AG09309 (cell line): ENCODE data around the gene USP5.

Source experiments
- DNase-seq: peaks from one replicate; pipeline ENCODE4 v3.0.0-alpha.2; 2010; ENCODE audit warnings: low read depth
- H3K4me3 ChIP-seq: 2 replicates; pipeline ENCODE4 v1.5.1; 2011; ENCODE audit warnings: mild to moderate bottlenecking, low read depth, low read length, moderate library complexity; ENCODE audit not compliant: control insufficient read depth
- TF ChIP-seq, protein P1 (sequence below): IDR thresholded peaks from 2 replicates; pipeline ENCODE4 v1.5.1; 2011; ENCODE audit warnings: mild to moderate bottlenecking, low read depth, low read length, inconsistent platforms; ENCODE audit not compliant: insufficient read depth, control insufficient read depth; ENCODE audit errors: missing control alignments

The USP5 gene

GRCh38 chr12:6853626-6854025 lies 1.7 kb downstream of the USP5 start:
- TF ChIP-seq, protein P1, sequence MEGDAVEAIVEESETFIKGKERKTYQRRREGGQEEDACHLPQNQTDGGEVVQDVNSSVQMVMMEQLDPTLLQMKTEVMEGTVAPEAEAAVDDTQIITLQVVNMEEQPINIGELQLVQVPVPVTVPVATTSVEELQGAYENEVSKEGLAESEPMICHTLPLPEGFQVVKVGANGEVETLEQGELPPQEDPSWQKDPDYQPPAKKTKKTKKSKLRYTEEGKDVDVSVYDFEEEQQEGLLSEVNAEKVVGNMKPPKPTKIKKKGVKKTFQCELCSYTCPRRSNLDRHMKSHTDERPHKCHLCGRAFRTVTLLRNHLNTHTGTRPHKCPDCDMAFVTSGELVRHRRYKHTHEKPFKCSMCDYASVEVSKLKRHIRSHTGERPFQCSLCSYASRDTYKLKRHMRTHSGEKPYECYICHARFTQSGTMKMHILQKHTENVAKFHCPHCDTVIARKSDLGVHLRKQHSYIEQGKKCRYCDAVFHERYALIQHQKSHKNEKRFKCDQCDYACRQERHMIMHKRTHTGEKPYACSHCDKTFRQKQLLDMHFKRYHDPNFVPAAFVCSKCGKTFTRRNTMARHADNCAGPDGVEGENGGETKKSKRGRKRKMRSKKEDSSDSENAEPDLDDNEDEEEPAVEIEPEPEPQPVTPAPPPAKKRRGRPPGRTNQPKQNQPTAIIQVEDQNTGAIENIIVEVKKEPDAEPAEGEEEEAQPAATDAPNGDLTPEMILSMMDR, result no peak
- DNase-seq, result no peak
- no peak overlapping the region; the same call in 1 of the 2 replicates for H3K4me3 ChIP-seq

DNA sequence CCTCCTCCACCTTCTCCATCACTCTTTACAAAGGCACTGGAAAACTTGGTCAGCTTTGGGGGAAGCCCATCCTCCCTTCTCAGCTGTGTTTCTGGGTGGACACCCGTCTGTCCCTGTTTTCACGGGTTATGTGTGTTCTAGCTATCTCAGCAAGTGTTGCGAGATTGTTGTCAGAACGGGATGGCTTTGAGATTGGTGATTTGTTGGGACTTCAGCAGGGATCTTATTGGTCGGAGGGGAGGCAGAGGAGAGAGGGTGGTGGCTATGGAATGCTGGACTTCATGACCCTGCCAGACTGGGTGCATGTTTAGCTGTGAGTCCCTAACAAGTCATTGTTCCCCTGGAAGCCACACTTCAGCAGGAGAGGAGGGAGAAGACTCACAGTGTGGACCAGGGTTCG lies 2.1 kb downstream of the USP5 start:
- DNase-seq, result no peak
- TF ChIP-seq, protein P1, result no peak
- no peak overlapping the region for H3K4me3 ChIP-seq

DNA sequence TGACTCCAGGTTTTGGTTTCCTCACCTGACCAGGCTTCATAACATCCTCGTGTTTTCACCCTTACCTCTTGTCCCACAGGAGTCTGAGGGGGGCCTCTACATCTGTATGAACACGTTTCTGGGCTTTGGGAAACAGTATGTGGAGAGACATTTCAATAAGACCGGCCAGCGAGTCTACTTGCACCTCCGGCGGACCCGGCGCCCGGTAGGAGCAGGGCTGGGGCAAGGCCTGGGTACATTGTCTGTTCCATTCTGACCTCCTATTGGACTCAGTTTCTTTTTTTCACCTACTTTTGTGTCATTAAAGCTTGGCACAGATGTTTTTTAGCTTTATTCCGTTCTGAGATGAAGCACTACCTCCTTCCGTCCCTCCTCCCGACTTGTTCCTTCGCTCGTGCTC lies 3.4 kb downstream of the USP5 start:
- no peak overlapping the region for H3K4me3 ChIP-seq
- TF ChIP-seq, protein P1, result no peak
- DNase-seq, result no peak

DNA sequence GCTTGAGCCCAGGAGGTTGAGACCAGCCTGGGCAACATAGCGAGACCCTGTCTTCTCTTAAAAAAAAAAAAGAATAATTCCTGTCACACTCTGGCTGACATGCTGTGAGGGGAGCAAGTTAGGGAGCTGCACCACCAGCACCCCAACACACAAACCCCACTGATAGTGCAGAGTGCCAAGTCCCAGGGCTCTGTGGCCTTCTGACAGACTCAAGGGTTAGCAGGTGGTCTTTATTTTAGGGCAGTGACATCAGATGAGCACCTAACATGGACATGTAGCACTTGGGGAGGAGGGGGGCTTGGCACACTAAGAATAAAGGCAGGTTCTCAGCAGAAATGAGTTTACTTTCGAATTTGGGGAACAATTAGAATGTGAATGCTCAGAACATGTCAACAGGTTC lies 6.8 kb downstream of the USP5 start:
- TF ChIP-seq, protein P1, result no peak
- DNase-seq, result no peak
- H3K4me3 ChIP-seq, result no peak overlapping the region

- H3K4me3 ChIP-seq, result no peak overlapping the region
- DNase-seq, result no peak
- TF ChIP-seq, protein P1, result no peak
Observed at GRCh38 chr12:6860116-6860515, 8.2 kb downstream of the USP5 start.

- no peak for DNase-seq
- TF ChIP-seq, protein P1, result no peak
- no peak overlapping the region for H3K4me3 ChIP-seq
Observed at GRCh38 chr12:6860942-6861341, 9.0 kb downstream of the USP5 start.

DNA sequence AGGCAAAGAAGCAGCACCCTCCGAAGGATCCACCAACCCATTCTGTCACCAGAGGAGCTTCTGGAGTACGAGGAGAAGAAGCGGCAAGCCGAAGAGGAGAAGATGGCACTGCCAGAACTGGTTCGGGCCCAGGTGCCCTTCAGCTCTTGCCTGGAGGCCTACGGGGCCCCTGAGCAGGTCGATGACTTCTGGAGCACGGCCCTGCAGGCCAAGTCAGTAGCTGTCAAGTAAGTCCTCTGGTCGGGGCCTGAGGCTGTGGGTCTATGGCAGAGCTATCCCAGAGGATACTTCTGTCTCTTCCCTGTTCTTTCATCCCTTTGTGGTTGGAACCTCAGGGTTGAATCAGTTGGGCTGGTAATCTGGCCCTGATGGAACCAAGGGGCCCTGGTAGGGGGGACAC lies 9.4 kb downstream of the USP5 start:
- no peak overlapping the region for H3K4me3 ChIP-seq

More for the DNA sequence above, 9.4 kb downstream of the USP5 start:
- TF ChIP-seq, protein P1, result no peak
- DNase-seq, result no peak
